GM12878 (cell line): Measurements from ENCODE around the gene CC2D2B. TPM values are rescaled to one million over a fixed set of nuclear protein-coding genes. Genes with fewer than 3 reads are reported as not detected.
"Not testable (repeated sequence)": the region's sequence is repeated elsewhere in the genome, so short reads cannot be mapped to it uniquely, and the experiment has no call there.

Experiments used
- ATAC-seq: fragments of 200-7000 bp; cut with Tn5 transposase; 3 replicates; pipeline ENCODE4 v1.9.1; 2020; ENCODE audit warnings: mild to moderate bottlenecking, moderate library complexity
- BruUV-seq: library from RNA; stranded (reverse); fragments of 400-500 nt; replicated peaks from 2 replicates; lab custom pipeline; 2021; lab: Mats Ljungman, UMichigan
- CTCF ChIA-PET: fragments of 300-600 bp; sonication (Branson Sonifier 250); formaldehyde crosslinking; extraction: SDS; loops from one replicate; lab custom pipeline; 2021; ENCODE audit warnings: inconsistent platforms; lab: Yijun Ruan, JAX
- POLR2A ChIA-PET: fragments of 350-600 bp; formaldehyde crosslinking; extraction: SDS; loops from one replicate; lab custom pipeline; 2021; ENCODE audit warnings: inconsistent platforms; lab: Charles Lee
- RAD21 ChIA-PET: fragments of 300-600 bp; sonication (Branson Sonifier 250); formaldehyde crosslinking; loops from one replicate; lab custom pipeline; 2023; ENCODE audit warnings: antibody characterized with exemption; ENCODE audit not compliant: unreplicated experiment; lab: Charles Lee
- SMC1A ChIA-PET: fragments of 300-600 bp; sonication (Branson Sonifier 250); formaldehyde crosslinking; loops from one replicate; lab custom pipeline; 2023; ENCODE audit not compliant: unreplicated experiment, uncharacterized antibody; lab: Charles Lee
- DNase-seq: peaks from one replicate; pipeline ENCODE4 v3.0.0-alpha.2; 2011; ENCODE audit warnings: low read depth, low spot score
- FAIRE-seq: peaks from 3 replicates; lab custom pipeline; 2011; peaks lifted over from hg19 to GRCh38; lab: Jason Lieb, UNC
- H2AFZ ChIP-seq: 2 replicates; pipeline ENCODE4 v1.6.0; 2011; ENCODE audit warnings: low read depth, low read length, control low read depth; ENCODE audit not compliant: control insufficient read depth
- H3K27ac ChIP-seq: 2 replicates; pipeline ENCODE4 v1.5.1; 2011; ENCODE audit warnings: control low read depth; ENCODE audit not compliant: control insufficient read depth, insufficient read depth
- H3K27me3 ChIP-seq, 2 experiments: replicated peaks in 1 of 2; 2 replicates each; pipeline versions ENCODE4 v1.6.0 to v1.6.1; 2011; ENCODE audit warnings: low read length in 1 of 2; ENCODE audit not compliant: control insufficient read depth in 2 of 2, insufficient read depth in 2 of 2
- H3K36me3 ChIP-seq, 2 experiments: 2 replicates each; pipeline ENCODE4 v1.5.1; 2011; ENCODE audit warnings: low read length in 1 of 2; ENCODE audit not compliant: control insufficient read depth in 2 of 2, insufficient read depth in 2 of 2
- H3K4me1 ChIP-seq: 2 replicates; pipeline ENCODE4 v1.6.1; 2011; ENCODE audit warnings: mild to moderate bottlenecking, low read length, moderate library complexity, mixed read lengths; ENCODE audit not compliant: control insufficient read depth, insufficient read depth
- H3K4me2 ChIP-seq: 2 replicates; pipeline ENCODE4 v1.6.0; 2011; ENCODE audit warnings: control low read depth; ENCODE audit not compliant: control insufficient read depth, insufficient read depth
- H3K4me3 ChIP-seq: fragments of 200-600 bp; sonication (generic); 2 replicates; pipeline ENCODE4 v1.5.1; 2016
- H3K79me2 ChIP-seq: 2 replicates; pipeline ENCODE4 v1.6.0; 2011; ENCODE audit warnings: low read length; ENCODE audit not compliant: control insufficient read depth, insufficient read depth
- H3K9ac ChIP-seq: 2 replicates; pipeline ENCODE4 v1.8.0; 2011; ENCODE audit warnings: low read length, control low read depth, mixed read lengths; ENCODE audit not compliant: control insufficient read depth, insufficient read depth
- H3K9me3 ChIP-seq: replicated peaks from 3 replicates; pipeline ENCODE4 v1.5.1; 2011; ENCODE audit warnings: mild to moderate bottlenecking, low read length; ENCODE audit not compliant: control insufficient read depth, insufficient read depth
- H4K20me1 ChIP-seq: 2 replicates; pipeline ENCODE4 v1.6.0; 2011; ENCODE audit not compliant: control insufficient read depth, insufficient read depth
- SKIL ChIP-seq: fragments of 450-650 bp; IDR thresholded peaks from 2 replicates; pipeline ENCODE4 v1.6.1; 2017; ENCODE audit warnings: mild to moderate bottlenecking, low read depth, inconsistent platforms; ENCODE audit not compliant: poor library complexity, severe bottlenecking
- SPI1 ChIP-seq: IDR thresholded peaks from 2 replicates; pipeline ENCODE4 v1.6.1; 2011; ENCODE audit warnings: low read depth, mild to moderate bottlenecking, low read length, moderate library complexity, borderline replicate concordance; ENCODE audit not compliant: insufficient read depth
- WGBS: methylation state at CpG from one replicate; pipeline ENCODE4 v1.1.6; 2016; ENCODE audit warnings: low lambda C conversion rate; ENCODE audit not compliant: insufficient replicate concordance, insufficient coverage; ENCODE audit errors: missing lambda C conversion rate; 5-methylcytosine and 5-hydroxymethylcytosine counted together
- in situ Hi-C: fragments of 300-500 bp; cut with MboI; formaldehyde crosslinking; loops from 9 replicates; pipeline ENCODE4 v1.14.3; 2018; ENCODE audit warnings: mixed read lengths
- intact Hi-C: fragments of 100-400 bp; cut with micrococcal nuclease; formaldehyde crosslinking; loops from one replicate; pipeline ENCODE4 v1.14.2; 2022; ENCODE audit not compliant: unreplicated experiment
- polyA plus RNA-seq, 11 experiments: library from polyadenylated mRNA; depleted of rRNA in 4 of 11; unstranded in 6 of 11; stranded (reverse) in 5 of 11; fragments of >200 nt; fragmentation: Nextera tagmentation in 4 of 11; fragmentation: Illumina TruSeq in 1 of 11; extraction: Ambion mirVana in 4 of 11; extraction: Trizol in 1 of 11; gene quantifications; 1 replicate in 1 of 11; 2 replicates in 10 of 11; pipeline versions ENCODE4 v1.2.1 to v1.2.3, GENCODE V29; 2011 to 2016; ENCODE audit warnings: inconsistent platforms in 2 of 11, missing spikeins in 2 of 11, low read depth in 1 of 11
- total RNA-seq, 4 experiments: library from RNA; depleted of rRNA in 3 of 4; stranded (reverse); fragments of >200 nt in 3 of 4; fragmentation: Illumina TruSeq in 1 of 4; extraction: Trizol in 1 of 4; gene quantifications; 2 replicates each; pipeline versions ENCODE4 v1.2.1 to v1.2.3, GENCODE V29; 2013 to 2021

CC2D2B gene
- total and polyA plus RNA-seq, 10 of the 15 experiments (the other 5 are each of a cell fraction or from before 2014, with no cell fraction given), result 0.42 to 2.8 (median 0.78) TPM

- SMC1A ChIA-PET, result interaction anchor here (1.0 to 2.1 kb wide), 6 partner anchors 8 to 203 kb away, joined by 3 to 8 read pairs (median 6); partner anchors contain the start of genes CC2D2B and TCTN3
- H3K4me3 ChIP-seq, result no peak overlapping the region
- no peak for ATAC-seq
- no TSS peak for BruUV-seq
- 84% methylated on average over 4 of the region's 4 CpGs for WGBS
- intact Hi-C loops (no loop called here), in situ Hi-C loops (no loop called here)
- TF ChIP-seq SKIL (no peak), SPI1 (peak; percentile 14; the same call in 1 of the 2 replicates)
- no peaks in the 10 kb centered on the region for H3K27me3 ChIP-seq
- H3K79me2 ChIP-seq, result no peaks in the 10 kb centered on the region
- no peak overlapping the region for H2AFZ ChIP-seq
- RAD21 ChIA-PET, result interaction anchor here (1.3 kb wide), 1 partner anchor 202 kb away, joined by 3 read pairs; no protein-coding TSS in a partner anchor
- POLR2A ChIA-PET, result interaction anchor here (0.5 to 0.7 kb wide), 3 partner anchors 10 to 1005 kb away, joined by 3 read pairs; no protein-coding TSS in a partner anchor
- no peaks in the 10 kb centered on the region for H3K9me3 ChIP-seq
- H3K4me1 ChIP-seq, result no peaks in the 10 kb centered on the region
- CTCF ChIA-PET, result interaction anchor here (1.8 kb wide), 1 partner anchor 202 kb away, joined by 4 read pairs; the partner anchor contains the start of gene TCTN3
- no peak for FAIRE-seq
- H3K36me3 ChIP-seq, result no peaks in the 10 kb centered on the region; a peak in 1 of 4 replicates
- DNase-seq, result no peak
- H3K9ac ChIP-seq, result no peak overlapping the region
- H3K27ac ChIP-seq, result no peak overlapping the region
- no peaks in the 10 kb centered on the region for H4K20me1 ChIP-seq
- H3K4me2 ChIP-seq, result no peak overlapping the region
Measured at GRCh38 chr10:95896071-95896850, 11.5 kb upstream of the CC2D2B start.

- H3K9ac ChIP-seq, H3K9me3 ChIP-seq, H3K27ac ChIP-seq, intact Hi-C loops, H3K4me2 ChIP-seq, DNase-seq, in situ Hi-C loops, BruUV-seq, H3K27me3 ChIP-seq, H3K36me3 ChIP-seq, H2AFZ ChIP-seq, FAIRE-seq, H3K79me2 ChIP-seq, ATAC-seq, H4K20me1 ChIP-seq, H3K4me3 ChIP-seq: not testable (repeated sequence)
- 98% methylated on average over 12 of the region's 12 CpGs for WGBS
- peaks cover 11% of the 10 kb centered on the region for H3K4me1 ChIP-seq
- CTCF ChIA-PET, result interaction anchor here (1.3 to 1.6 kb wide), 3 partner anchors 112 to 214 kb away, joined by 4 to 7 read pairs (median 5); partner anchors contain the start of gene TCTN3
- SMC1A ChIA-PET, result interaction anchor here (0.9 to 2.1 kb wide), 3 partner anchors 10 to 212 kb away, joined by 3 to 12 read pairs (median 4); partner anchors contain the start of gene TCTN3
- POLR2A ChIA-PET, result interaction anchor here (0.7 kb wide), 1 partner anchor 11 kb away, joined by 7 read pairs; no protein-coding TSS in a partner anchor
- RAD21 ChIA-PET, result interaction anchor here (2.1 kb wide), 1 partner anchor 83 kb away, joined by 6 read pairs; no protein-coding TSS in a partner anchor
Measured at GRCh38 chr10:95905897-95906580, 1.7 kb upstream of the CC2D2B start.
